GDM1 (cell line): Measurements from ENCODE around the gene TMEM219.
"Not testable (repeated sequence)": the region's sequence is repeated elsewhere in the genome, so short reads cannot be mapped to it uniquely, and the experiment has no call there.

ENCODE experiments used
- DNase-seq: peaks from one replicate; lab custom pipeline; 2025; lab: John Stamatoyannopoulos, UW

Gene TMEM219

DNA sequence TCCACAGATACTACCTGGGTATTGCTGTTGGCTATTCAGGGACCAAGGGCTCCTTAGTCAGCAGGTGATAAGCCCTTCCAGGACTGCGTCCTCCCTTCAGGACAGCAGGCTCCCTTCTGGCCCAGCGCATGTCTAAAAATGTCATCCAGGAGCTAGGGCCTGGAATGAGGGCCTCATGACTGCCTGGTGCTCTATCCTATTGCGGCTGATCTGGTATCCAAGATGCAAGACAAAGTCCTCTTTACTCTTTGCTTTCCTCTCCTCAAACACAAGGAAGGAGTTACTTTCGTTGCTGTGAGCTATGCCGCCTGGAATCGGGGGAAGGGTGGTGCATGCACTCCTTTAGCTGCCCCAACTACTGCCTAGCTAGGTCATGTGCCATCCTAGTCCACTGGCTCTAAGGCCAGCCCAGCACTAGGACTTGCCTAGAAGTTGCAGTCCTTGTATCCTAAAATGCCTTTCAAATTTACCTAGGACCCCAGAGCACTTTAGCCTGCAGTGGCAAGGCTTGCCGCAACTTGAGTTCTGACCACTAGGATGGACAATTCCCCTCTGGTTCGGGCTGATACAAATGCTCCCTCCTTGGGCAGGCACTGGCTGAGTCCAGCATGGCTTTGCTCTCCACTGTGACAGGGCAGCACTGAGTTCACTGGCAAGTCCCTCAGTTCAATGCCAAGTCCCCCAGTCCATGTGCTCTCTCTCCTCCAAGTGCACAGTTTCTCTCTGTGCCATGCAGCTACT is 10.1 kb upstream of the TMEM219 start:
- no peak for DNase-seq

DNA sequence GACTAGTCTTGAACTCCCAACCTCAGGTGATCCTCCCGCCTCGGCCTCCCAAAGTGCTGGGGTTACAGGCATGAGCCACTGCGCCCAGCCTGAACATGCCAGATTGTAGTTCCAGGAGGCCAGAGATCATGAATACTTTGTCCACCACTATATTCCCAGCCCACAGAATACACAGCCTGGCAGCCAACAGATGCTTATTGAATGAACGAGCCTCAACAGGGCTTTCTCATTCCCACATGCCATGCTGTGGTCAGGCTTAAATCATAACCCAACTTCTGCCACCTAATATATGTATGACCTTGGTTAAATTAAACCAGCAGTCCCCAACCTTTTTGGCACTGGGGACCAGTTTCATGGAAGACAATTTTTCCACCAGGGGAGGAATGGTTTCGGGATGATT is 3.1 kb upstream of the TMEM219 start:
- DNase-seq: no peak

DNA sequence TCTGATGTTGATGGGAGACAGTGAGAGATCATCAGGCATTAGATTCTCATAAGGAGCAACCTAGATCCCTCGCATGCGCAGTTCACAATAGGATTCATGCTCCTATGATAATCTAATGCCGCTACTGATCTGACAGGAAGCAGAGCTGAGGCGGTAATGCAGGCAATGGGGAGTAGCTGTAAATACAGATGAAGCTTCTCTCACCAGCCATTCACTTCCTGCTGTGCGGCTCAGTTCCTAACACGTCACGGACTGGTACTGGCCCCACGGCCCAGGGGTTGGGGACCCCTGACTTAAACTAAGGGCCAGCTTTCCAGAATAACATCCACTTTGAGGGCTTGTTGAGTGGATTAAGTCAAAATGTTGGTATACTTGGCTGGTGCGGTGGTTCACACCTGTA is 2.6 kb upstream of the TMEM219 start:
- DNase-seq: no peak

DNA sequence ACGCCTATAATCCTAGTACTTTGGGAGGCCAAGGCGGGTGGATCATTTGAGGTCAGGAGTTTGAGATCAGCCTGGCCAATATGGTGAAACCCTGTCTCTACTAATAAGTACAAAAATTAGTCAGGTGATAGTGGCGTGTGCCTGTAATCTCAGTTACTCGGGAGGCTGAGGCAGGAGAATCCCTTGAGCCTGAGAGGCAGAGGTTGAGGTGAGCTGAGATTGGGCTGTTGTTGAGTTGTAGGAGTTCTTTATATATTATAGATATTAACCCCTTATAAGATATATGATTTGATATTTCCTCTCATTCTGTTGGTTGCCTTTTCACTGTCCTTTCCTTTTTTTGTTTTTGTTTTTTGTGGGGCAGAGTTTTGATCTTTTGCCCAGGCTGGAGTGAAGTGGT is 2.1 kb upstream of the TMEM219 start:
- not testable (repeated sequence) for DNase-seq

DNA sequence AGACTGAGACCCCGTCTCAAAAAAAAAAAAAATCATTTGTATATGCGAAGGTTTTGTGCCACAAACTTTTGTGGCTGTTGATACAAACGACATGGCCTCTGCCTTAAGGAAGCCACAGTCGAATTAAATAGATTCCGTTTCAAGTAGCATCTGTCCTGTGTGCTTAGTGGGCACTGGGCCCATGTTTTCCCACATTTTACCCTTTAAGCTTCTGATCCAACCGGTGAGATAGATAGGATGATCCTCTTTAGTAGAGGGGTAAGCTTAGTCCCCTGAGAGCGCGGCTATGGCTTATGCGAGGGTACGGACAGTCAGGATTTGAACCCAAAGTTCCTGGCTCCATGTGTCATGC is 776 bp upstream of the TMEM219 start:
- no peak for DNase-seq

DNA sequence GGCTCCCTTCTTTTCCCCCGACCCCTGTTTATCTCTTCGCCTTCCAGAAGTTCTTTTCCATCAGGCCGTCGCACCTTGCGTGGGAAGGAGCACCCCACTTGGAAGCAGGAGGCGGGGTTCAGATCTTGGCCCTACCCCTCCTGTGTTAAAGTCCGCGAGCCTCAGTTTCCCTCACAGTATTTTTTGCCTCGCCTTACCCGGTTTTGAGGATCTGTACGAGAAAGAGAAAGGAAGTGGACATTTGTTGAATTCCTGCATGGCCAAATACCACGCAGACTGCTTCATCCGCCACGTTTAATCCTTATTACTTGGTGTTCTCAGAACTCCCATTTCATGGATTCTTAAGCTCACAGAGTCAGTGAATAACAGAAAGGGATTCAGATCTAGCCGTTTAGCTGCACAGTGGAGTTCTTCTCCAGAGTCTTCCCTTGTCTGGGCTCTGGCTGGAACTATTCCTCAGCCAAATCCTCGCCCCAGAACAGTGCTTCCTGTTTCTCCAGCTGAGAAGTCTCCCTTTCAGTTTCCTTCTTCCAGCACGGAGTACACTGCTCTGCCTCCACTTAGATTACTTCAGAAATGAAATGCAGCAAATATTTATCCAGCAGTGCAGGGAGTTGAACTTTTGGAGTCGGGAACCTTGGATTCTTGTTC is 590 bp downstream of the TMEM219 start:
- DNase-seq: no peak

DNA sequence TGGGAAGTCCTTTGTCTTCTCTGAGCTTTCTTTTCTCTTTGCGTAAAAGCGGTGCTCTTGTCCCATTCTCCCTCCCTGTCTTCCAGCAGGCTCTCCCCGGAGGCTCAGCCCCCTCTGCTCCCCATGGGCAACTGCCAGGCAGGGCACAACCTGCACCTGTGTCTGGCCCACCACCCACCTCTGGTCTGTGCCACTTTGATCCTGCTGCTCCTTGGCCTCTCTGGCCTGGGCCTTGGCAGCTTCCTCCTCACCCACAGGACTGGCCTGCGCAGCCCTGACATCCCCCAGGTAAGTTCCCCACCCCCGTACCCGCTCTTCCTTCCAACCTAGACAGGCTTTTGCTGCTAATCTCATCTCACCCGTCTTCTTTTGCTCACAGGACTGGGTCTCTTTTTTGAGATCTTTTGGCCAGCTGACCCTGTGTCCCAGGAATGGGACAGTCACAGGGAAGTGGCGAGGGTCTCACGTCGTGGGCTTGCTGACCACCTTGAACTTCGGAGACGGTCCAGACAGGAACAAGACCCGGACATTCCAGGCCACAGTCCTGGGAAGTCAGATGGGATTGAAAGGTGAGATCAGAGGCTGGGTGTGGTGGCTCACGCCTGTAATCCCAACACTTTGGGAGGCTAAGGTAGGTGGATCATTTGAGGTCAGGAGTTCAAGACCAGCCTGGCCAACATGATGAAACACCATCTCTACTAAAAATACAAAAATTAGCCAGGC is 1.3 kb downstream of the TMEM219 start:
- no peak for DNase-seq

DNA sequence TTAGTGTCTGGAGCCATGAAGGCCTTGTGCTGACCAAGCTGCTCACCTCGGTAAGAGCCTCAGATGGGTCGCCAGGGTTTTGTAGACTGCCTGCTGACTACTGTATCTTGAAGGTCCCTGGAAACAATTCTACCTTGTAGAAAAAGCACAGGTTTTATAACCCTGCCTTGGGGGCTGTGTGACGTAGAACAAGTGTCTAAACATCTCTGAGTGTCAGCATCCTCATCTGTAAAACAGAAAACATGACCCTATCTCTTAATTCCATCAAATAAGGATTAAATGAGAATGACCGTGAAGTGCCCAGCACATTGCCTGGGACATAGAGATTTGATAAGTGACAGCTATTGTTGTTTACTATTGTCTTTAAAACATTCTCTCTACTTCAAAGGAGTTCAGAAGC is 6.3 kb downstream of the TMEM219 start:
- no peak for DNase-seq

DNA sequence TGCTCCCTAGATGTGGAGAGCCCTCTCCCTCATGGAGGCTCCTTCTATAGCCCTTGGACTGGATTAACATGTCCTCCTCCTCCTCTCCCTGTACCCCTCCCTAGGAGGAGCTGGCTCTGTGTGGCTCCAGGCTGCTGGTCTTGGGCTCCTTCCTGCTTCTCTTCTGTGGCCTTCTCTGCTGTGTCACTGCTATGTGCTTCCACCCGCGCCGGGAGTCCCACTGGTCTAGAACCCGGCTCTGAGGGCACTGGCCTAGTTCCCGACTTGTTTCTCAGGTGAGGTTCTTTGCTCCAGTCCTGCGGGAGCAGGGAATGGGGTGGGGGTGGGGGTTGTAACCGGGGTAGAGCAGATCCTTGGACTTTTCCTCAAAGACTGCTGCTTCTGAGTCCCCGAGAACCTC is 9.4 kb downstream of the TMEM219 start:
- no peak for DNase-seq

DNA sequence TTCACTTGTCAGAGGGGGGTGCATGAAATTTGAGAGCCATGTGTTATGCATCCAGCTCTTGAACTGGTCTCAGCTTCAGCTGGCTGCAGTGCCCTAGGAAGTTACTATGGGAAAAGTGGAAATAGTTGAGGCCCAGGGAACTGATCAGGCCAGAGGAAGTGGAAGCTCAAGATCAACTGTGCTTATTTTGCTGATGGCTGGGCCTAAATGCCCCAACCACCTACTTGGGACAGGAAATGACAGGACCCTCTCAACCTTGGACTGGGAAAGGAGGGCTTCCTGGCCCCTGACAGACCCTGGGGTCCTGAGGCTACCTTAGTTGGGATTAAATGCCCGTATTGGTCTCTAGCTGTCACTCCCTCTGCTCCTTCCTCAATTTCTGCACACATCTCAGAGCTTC is 10.6 kb downstream of the TMEM219 start:
- no peak for DNase-seq

DNA sequence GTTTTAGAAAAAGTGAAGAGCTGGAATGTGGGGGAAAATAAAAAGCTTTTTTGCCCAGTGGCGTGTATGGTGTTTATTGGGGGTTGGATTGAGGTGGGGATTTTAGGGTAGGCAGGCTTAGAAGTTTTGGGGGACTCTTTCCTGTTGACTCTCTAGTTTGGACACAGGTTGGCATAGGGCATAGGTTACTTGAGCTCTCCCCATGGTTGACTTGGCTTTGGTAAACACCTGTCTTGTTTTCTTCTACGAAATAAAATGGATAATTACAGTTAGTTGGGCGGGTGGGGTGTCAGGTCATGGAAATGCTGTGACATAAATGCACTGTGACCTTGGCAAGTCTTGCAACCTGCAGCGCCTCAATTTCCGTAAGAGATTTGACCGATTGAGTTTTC is 11.1 kb downstream of the TMEM219 start:
- no peak for DNase-seq

DNA sequence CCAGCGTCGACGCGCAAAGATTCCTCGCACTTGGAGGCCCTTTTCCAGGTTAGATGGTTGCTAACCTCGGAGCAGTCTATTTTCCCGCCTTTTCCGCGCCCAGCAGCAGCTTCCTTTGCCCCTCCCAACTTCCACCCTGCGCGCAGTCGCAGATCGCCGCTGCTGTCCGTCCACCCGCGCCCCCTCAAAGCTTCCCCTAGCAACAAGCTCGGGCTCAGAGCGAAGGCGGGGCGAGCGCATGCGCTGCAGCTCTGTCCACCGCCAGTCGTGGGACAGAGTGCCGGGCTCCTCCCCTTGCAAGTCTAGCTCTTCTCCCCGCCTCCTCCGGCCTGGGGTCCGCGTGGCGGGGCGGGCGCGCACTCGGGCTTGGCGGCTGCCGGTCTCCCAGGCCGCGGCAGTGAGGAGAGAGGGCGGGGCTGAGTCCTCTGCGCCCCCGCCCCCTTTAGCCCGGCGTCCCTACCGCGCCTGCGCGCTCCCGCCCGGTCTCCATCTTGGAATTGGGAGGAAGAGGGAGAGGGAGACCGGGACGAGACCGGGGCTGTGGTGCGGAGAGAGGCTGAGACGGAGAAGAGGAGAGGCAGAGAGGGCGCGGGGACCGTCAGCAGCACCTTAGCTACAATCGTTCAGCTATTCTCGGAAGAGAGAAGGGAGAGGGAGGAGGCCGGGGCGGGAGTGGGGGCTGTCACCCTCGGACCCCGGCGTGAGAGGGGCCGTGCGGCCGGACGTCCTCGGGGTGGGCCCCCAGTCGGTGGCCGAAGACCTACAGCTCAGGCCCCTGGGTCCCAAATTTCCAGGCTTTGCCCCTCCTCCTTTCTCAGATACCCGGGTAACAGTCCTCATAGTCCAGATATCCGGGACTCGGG is 11.7 kb downstream of the TMEM219 start, which contains the start of gene TAOK2:
TAOK2 (plus strand) TSS at position 485 of the 863 bp plus-strand sequence. CDS start 3,905 bp downstream, outside the sequence.
- peak; percentile 100 for DNase-seq

DNA sequence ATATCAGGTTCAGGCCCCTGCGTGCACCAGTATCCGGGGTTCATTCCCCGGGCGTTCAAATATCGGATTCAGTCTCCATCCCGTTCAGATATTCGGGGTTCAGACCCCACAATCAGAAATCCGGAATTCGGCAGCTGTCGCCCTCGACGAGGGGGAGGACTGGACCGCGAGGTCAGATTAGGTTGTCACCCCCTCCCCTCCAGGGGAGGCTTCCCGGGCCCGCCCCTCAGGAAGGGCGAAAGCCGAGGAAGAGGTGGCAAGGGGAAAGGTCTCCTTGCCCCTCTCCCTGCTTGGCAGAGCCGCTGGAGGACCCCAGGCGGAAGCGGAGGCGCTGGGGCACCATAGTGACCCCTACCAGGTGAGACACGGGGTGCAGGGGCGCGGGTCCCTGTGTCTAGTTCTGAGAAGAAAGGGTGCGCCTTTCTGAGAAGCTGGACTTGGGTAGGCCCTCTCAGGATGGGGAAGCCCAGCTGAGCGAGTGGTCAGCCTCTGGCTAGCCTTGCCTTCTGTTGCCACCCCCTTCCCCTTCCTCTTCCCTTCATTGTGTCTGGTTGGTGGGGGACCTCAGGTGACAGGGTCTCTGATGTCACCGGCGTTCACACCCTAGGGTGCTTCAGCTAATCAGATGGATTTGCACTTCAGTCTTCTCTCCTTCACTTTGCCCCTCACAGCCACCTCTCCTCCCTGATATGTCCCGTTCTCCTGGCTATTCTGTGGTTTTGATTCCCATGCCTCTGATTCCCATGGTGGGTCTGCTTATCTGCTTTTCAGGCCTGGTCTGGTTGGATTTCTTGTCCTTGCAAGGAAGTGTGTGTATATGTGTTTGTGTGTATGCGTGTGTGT is 12.6 kb downstream of the TMEM219 start:
- no peak for DNase-seq

DNA sequence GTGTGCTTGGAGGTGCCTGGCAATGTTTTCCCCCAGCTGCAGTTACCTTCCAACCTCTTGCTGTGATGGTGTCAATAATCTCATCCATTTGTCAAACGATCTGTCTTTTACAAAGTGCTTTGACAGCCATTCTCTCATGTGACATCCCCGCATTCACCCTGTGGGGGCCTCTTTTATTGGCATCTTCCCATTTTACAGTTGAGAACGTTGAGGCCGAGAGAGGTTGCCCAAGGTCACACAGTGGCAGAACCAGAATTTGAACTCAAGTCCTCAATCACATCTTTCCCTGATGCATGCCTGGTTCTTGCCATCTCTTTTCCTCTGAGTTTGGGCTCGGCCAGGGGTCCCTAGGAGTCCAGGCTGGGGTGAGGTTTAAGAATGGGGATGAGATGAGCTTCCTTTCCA is 13.3 kb downstream of the TMEM219 start:
- DNase-seq: no peak

DNA sequence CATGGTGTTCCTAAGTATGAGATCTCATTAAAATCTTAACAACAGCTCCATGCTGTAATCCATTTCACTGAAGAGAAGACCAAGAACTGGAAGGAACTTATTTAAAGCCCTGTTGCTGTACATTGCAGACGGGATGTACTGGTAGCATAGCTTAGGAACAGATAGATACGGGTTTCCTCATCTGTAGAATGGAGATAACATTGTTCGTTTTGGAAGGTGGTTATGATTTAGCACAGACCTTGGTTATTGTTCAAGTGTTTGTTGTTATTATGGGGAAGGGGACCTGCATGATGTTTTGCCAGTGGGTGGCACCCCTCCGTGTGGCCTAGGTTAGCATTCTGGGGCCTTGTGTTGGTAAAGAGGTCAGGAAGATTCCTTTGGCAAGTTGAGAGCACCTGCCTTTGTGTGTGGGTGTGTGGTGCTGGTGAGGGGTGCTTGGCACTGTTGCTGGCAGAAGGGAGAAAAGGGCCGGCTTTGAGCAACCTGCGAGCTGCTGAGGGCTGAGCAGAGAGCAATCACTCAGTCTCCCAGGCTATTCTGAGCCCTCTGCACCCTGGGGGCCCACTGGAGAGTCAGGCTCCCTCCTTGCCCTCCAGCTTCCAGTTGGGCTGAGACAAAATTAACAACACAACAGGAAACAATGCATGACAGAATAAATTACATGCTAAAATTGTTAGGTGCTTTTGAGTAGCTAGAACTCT is 14.1 kb downstream of the TMEM219 start:
- DNase-seq: no peak

DNA sequence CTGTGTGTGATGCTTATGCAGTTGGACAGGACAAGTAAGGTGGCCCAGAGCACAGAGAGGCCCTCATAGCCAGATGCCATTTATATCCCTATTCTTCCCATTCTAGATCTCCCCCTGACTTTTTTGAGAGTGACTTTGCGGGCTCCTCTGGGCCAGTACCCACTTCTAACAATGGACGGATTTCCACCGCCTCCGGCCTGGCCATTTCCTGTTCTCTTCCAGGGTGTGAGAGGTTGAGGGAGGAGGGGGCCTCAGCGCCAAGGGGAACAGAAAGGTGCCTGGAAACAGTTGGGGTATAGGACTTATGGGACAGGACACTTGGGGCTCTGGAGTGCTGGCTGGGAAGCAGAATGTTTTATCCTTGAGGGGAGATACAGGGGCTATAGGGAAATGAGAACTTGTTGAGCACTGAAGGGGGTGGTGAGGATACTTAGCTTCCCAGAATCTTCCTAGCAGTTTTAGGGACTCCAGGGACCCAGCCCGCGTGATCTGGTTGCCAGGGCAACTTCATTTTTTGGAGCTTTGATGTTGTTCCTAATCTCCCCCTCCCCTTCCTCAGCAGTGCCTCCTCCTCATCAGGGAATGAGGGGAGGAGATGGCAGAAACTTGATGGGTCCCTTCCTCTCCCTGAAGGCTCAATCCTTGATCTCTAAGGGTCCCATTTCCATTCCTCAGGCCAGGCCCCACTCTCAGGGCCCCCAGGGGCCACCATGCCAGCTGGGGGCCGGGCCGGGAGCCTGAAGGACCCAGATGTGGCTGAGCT is 15.4 kb downstream of the TMEM219 start:
- DNase-seq: no peak

DNA sequence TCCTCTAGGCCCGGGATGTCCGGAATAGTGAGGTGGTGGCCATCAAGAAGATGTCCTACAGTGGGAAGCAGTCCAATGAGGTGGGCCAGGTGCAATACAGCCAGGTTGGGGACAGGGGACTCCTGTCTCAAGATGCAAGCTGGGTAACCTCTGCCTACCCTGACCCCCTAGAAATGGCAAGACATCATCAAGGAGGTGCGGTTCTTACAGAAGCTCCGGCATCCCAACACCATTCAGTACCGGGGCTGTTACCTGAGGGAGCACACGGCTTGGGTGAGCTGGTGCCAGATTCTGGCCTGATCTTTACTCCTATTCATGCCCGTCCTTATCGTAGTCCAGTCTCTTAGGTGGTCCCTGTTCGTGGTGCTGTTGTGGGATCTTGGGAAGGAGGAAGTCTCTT is 16.2 kb downstream of the TMEM219 start:
- no peak for DNase-seq

DNA sequence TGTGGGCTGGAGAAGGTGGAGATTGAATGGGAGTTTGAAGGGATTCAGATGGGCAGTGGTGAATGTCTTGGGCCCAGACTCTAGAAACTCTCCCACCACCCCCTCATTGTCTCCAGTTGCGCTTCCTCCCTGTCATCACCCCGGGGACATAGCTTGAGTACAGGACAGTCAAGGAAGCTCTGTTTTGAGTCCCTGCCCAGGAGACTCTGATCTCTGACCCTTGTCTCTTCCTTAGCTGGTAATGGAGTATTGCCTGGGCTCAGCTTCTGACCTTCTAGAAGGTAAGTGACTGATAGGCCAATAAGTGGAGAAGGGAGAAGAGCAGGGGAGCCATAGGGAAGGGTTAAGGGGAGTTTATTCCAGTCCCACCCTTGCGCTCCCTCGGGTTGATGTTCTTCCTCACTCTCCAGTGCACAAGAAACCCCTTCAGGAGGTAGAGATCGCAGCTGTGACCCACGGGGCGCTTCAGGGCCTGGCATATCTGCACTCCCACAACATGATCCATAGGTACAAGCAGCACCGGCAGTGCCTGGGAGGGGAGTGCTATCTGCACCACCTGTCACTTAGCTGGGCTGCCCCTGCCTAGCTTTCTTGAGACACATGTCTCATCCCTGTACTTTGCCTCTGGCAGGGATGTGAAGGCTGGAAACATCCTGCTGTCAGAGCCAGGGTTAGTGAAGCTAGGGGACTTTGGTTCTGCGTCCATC is 16.8 kb downstream of the TMEM219 start:
- no peak for DNase-seq
